GM18498 (cell line): ENCODE results near the gene ANKRD27.
"Not testable (repeated sequence)": the region's sequence is repeated elsewhere in the genome, so short reads cannot be mapped to it uniquely, and the experiment has no call there.

Experiments
- ATAC-seq: cut with Tn5 transposase; IDR thresholded peaks from one replicate; pipeline ENCODE4 v1.9.1; 2021; ENCODE audit warnings: mild to moderate bottlenecking, moderate library complexity; ENCODE audit not compliant: unreplicated experiment

Gene ANKRD27

GRCh38 chr19:32674931-32675719 lies at the start of gene ANKRD27:
ANKRD27 (minus strand) TSS chr19:32675180; CDS start chr19:32659015, 16,165 bp downstream.
- ATAC-seq, result peak; percentile 96

GRCh38 chr19:32720936-32721250 lies 45.9 kb upstream of the ANKRD27 start:
- ATAC-seq, result no peak

- no peak for ATAC-seq
These were observed 45.4 kb upstream of the ANKRD27 start for GRCh38 chr19:32720216-32720935.

- no peak for ATAC-seq
These were observed 44.7 kb upstream of the ANKRD27 start, which contains the start of gene TDRD12 for GRCh38 chr19:32719611-32720059. TDRD12 (plus strand) TSS chr19:32719767; CDS start chr19:32720073, 306 bp downstream.

GRCh38 chr19:32718286-32718685 lies 43.3 kb upstream of the ANKRD27 start:
- no peak for ATAC-seq

GRCh38 chr19:32717496-32717895 lies 42.5 kb upstream of the ANKRD27 start:
- no peak for ATAC-seq

GRCh38 chr19:32716203-32716602 lies 41.2 kb upstream of the ANKRD27 start:
- not testable (repeated sequence) for ATAC-seq

GRCh38 chr19:32711747-32712146 lies 36.8 kb upstream of the ANKRD27 start:
- ATAC-seq, result no peak

GRCh38 chr19:32709032-32709431 lies 34.1 kb upstream of the ANKRD27 start:
- ATAC-seq, result no peak

- ATAC-seq, result no peak
These were observed 33.5 kb upstream of the ANKRD27 start for GRCh38 chr19:32708457-32708856.

GRCh38 chr19:32704006-32704405 lies 29.0 kb upstream of the ANKRD27 start:
- ATAC-seq, result not testable (repeated sequence)

GRCh38 chr19:32702010-32702409 lies 27.0 kb upstream of the ANKRD27 start:
- ATAC-seq, result no peak

- ATAC-seq, result not testable (repeated sequence)
These were observed 25.1 kb upstream of the ANKRD27 start for GRCh38 chr19:32700129-32700528.

GRCh38 chr19:32696771-32697170 lies 21.8 kb upstream of the ANKRD27 start:
- not testable (repeated sequence) for ATAC-seq

GRCh38 chr19:32695506-32695905 lies 20.5 kb upstream of the ANKRD27 start:
- not testable (repeated sequence) for ATAC-seq

- ATAC-seq, result not testable (repeated sequence)
These were observed 19.9 kb upstream of the ANKRD27 start for GRCh38 chr19:32694851-32695250.

GRCh38 chr19:32694316-32694715 lies 19.3 kb upstream of the ANKRD27 start:
- ATAC-seq, result not testable (repeated sequence)

GRCh38 chr19:32693151-32694108 lies 18.4 kb upstream of the ANKRD27 start:
- ATAC-seq, result not testable (repeated sequence)

GRCh38 chr19:32692727-32693061 lies 17.7 kb upstream of the ANKRD27 start:
- ATAC-seq, result peak; percentile 2

GRCh38 chr19:32691952-32692726 lies 17.2 kb upstream of the ANKRD27 start:
- ATAC-seq, result peak; percentile 71
